ENCODE measurements around the gene IQCF6.

- TF ChIP-seq, protein P1, sequence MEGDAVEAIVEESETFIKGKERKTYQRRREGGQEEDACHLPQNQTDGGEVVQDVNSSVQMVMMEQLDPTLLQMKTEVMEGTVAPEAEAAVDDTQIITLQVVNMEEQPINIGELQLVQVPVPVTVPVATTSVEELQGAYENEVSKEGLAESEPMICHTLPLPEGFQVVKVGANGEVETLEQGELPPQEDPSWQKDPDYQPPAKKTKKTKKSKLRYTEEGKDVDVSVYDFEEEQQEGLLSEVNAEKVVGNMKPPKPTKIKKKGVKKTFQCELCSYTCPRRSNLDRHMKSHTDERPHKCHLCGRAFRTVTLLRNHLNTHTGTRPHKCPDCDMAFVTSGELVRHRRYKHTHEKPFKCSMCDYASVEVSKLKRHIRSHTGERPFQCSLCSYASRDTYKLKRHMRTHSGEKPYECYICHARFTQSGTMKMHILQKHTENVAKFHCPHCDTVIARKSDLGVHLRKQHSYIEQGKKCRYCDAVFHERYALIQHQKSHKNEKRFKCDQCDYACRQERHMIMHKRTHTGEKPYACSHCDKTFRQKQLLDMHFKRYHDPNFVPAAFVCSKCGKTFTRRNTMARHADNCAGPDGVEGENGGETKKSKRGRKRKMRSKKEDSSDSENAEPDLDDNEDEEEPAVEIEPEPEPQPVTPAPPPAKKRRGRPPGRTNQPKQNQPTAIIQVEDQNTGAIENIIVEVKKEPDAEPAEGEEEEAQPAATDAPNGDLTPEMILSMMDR (IDR thresholded peaks at IDR 0.05) = no peak
- no peak for TF ChIP-seq ZFX (IDR thresholded peaks at IDR 0.05; ENCODE audit: borderline replicate concordance)
These were observed 37.7 kb upstream of the IQCF6 start for GRCh38 chr3:51816723-51817122.
